Left renal cortex interstitium (tissue), 4 donors: ENCODE measurements around the gene KANK2. TPM values are rescaled to one million over a fixed set of nuclear protein-coding genes. Genes with fewer than 3 reads are reported as not detected.
"Not testable (repeated sequence)": the region's sequence is repeated elsewhere in the genome, so short reads cannot be mapped to it uniquely, and the experiment has no call there.

ENCODE experiments used
- DNase-seq, 4 donors: peaks; one replicate each; pipeline ENCODE4 v3.0.0-alpha.2; 2013; ENCODE audit warnings: low read depth in 4 of 4, low spot score in 2 of 4, missing footprints in 1 of 4
- polyA plus RNA-seq, 4 donors: library from polyadenylated mRNA; unstranded; fragments of 120-200 nt; gene quantifications; one replicate each; pipeline ENCODE4 v1.2.1, GENCODE V29; 2013; ENCODE audit not compliant: insufficient read length in 4 of 4

Gene KANK2
- polyA plus RNA-seq, 4 donors, result 114 to 142 (median 133) TPM

DNA sequence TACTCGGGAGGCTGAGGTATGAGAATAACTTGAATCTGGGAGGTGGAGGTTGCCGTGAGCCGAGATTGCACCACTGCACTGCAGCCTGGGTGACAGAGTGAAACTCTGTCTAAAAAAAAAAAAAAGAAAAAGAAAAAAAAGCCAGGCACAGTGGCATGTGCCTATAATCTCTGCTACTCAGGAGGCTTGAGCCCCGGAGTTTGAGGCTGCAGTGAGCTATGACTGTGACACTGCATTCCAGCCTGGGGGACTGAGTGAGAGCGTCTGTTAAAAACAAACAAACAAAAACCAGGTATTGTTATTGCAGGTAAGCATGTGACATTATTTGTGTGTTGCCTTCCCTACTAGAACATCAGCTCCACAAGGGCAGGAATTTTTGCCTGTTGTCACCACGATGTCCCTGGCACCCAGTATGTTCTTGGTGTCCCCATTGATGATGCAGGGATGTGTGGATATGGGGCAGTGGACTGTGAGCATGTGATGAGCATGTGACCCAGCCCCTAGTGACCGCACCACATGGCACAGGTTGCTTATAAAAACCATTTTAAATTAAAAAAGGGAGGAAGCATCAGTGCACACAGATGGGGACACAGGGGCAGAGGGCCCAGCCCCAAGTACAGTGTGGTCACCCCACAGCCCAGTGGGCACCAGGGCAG is 1.6 kb upstream of the KANK2 start:
- DNase-seq, result no peak

DNA sequence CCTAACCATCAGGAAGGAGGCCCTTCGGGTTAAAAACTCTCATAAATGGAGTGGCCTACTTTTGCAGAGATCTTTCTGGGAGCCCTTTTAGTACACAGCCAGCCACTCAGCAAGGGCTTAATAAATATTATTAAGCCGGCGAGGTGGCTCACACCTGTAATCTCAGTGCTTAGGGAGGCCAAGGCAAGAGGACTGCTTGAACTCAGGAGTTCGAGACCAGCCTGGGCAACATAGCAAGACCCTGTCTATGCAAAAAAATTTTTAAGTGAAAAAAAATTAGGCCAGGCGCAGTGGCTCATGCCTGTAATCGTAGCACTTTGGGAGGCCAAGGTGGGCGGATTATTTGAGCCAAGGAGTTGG is 810 bp upstream of the KANK2 start:
- no peak for DNase-seq

DNA sequence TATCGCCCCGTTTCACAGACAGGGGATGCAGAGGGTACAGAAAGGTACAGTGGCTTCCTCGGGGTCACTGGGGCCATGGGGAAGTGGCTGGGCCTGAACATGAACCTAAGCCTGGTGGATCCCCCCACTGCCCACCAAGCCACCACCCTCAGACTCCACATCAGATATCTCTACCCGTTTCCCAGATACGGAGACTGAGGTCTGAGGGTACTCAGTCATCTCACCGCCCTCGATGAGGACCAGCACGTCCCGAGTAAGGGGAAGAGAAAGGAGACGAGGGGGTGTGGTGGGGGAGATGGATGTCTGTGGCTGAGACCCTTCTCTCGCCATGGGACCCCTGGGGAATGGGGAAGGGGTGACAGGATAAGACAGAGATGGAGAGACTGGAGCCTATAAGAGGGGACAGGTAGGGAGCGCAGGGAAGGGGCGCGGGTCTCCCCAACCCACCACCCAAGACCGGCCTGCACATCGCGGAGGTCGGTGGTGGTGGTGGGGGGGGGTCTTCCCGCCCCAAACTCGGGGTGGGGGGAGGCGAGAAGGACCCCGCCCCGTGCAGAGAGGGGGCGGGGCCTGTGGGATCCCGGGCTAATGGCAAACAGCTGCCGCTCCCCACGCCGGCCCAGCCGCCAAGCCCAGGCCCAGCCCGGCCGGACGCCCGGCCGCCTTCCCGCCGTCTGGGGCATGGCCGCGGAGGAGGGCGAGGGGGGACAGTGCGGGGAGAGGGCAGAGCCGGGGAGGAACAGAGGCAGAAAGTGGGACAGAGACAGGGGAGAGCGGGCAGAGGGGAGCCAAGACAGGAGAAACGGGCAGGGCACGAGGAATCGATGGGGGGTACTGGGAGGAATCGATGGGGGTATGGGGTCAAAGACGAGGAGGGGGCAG is 698 bp downstream of the KANK2 start:
- peak in 2 of 4 donors; percentile 24 to 26 for DNase-seq

DNA sequence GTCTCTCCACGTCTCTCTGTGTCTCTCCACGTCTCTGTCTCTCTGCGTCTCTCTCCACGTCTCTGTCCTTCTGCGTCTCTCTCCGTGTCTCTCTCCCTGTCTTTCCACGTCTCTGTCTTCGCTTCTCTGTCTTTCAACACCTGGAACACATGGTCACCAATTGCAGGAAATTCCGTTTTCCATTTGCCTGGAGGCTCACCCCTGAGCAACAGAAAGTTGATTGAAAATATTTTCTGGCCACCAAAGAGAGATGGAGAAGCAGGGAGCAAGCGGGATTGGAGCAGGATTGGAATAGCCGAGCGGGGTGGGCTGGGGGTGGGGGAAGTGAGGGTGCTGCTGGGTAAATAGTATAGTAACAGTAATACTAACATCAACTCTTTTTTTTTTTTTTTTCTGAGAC is 1.7 kb downstream of the KANK2 start:
- DNase-seq, result no peak

DNA sequence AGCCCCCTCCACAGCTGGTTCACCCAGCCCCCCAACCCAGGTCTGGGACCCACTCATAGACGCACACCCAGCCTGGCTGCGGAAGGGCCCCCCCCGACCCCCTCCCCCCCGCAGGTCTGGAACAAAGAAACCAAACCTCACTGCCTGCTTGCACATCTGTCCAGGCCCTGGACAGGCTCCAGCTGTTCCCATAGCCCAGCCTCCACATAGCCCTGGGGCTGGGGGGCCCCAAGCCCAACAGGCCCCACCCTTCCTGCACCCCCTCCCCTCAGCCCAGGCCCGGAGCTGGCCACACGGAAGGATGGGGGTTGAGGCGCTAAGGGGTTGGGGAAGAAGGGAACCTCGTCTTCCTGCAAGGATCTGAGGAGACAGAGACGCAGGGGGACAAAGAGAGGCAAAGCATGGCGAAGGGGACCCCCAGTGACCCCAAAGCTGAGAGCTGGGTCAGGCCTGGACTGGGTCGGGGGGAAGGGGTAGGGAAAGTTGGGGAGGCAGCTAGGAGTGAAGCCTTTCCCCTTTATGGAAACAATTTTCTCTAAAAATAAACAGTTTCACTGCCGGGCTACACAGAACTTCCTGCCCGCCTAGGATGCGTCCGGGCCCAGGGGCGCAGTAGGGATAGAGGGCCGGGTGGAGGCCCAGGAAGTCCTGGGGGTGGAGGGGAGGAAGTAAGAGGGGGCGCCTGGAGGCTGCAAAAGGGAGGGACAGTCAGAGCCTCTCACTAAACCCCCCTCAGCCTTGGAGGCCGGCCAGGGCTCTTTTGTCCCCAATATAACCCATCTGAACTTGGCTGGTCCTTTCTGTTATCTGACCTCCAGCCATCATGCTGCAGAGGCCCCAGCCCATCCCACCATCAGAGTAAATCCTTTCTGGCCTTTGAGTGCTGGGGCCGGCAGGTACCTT is 2.4 kb downstream of the KANK2 start:
- peak in 3 of 4 donors; percentile 30 to 46 (median 35) for DNase-seq

DNA sequence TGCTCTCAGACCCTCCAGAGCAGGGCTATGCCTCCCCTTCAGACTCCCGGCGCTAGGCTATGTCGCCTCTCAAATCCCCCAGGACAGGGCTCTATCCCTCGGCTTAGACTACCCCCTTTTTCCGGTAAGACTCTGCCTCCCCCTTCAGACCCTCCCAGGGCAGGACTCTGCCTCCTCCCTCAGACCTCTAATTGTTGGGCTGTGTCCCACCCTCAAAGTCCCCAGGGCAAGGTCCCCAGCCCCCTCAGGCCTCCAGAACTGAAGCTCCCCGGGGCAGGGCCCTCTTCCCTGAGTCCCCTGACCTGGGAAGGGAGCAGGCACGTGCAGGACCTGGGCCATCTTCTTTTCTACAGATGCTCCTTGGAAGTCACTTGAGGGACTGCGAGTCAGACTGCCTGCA is 3.2 kb downstream of the KANK2 start:
- DNase-seq, result no peak

DNA sequence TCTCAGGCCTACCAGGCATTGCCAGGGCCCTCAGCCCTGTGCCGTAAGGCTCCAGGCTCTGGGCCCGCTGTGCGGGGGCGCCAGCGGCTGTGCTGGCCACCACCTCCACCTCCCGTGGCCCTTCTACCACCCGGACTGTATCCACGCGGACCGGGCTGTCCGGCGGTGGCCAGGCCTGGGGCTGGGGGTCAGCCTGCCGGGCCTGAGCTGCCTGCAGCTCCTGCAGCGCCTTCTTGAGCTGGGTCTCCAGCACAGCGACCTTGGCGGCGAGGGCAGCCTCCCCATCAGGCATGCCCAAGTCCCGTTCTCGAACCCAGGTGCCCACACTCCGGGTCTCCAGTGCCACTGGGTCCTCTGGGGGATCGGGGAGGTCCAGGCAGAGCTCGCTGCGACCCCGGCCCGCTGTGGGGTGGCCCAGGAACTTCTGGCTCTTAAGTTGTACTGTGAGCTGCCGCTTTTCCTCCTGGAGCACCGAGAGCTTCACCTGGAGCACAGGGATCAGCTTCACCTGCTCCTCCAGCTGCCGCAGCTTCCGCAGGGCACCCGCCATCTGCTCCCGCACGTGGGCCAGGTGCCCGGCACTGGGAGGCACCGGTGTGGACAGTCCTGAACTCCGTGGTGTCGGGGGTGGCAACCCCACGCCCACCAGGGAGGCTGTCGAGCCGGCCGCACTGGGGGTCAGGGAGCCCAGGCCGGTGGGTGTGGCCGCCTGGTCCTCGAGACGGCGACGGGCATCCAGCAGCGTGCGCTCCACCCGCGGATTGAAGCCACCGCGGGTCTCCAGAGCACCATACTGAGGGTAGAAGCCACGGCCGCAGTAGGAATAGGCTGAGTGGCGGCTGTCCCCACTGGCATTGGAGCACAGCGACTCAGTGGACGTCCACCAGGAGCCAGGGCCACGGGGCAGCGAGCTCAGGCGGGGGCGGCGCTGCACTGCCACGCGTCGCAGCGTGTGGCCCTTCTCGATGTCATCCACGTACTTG is 4.1 kb downstream of the KANK2 start:
- no peak for DNase-seq

DNA sequence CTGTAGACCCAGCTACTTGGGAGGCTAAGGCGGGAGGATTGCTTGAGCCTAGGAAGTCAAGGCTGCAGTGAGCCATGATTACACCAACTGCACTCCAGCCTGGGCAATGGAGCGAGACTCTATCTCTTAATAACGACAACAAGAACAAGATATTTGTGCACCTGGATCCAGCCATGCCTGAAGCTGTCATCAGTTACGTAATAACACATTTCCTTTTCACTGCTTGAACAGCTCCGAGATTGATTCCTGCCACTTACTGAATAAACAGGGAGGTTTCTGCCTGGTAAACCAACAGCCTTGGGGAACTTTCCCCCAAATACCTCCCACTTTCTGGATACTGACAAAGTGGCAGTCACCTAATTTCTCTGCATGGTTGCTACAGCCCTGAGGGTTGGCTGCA is 5.4 kb downstream of the KANK2 start:
- no peak for DNase-seq

DNA sequence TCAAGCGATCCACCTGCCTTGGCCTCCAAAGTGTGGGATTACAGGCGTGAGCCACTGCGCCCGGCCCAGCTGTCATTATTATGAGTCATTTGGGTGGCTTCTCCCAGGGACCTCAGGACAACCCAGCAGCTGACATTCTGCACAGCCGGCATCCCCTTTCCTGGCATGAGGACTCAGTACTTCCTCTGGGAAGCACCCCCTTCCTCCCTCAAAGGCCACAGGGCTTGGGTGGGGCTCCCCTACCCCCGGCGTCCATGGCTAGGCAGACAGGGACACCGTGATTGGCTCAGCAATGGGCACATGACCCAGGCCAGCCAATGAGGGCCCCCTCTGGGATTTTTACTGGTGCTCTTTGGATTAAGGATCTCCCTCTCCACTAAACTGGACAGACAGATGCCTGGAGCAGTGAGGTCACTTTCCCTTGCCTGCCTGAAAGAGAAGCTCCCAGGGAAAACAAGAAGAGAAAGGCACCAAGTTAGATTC is 6.0 kb downstream of the KANK2 start:
- no peak for DNase-seq

DNA sequence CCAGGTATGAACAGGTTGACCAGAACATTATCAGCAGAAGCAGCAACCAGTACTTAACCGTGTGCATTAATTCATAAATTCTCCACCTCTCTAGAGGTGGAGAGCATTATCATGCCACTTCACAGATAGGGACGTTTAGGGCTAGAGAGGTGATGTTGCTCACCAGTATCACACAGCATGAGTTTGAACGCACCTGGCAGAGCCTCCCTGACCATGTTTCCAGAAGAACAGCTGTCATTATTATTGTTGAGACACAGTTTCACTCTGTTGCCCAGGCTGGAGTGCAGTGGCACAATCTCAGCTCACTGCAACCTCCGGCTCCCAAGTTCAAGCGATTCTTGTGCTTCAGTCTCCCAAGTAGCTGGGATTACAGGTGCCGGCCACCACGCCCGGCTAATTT is 6.8 kb downstream of the KANK2 start:
- DNase-seq, result no peak

DNA sequence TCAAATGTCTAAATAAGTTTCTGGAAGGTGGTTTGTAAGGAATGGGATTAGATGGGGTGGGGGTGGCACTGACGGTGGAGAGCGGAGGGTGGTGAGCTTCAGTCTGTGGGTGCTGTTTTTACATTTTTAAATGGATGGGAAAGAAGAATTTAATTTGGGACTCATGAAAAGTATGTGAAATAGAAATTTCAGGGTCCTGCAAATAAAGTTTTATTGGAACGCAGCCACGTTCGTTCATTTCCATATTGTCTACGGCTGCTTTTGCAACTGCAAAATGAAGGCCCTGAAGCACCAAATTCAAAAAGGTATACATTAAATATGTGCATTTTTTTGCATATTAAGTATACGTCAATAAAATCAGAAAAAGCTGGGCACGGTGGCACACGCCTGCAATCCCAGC is 9.9 kb downstream of the KANK2 start:
- no peak for DNase-seq

DNA sequence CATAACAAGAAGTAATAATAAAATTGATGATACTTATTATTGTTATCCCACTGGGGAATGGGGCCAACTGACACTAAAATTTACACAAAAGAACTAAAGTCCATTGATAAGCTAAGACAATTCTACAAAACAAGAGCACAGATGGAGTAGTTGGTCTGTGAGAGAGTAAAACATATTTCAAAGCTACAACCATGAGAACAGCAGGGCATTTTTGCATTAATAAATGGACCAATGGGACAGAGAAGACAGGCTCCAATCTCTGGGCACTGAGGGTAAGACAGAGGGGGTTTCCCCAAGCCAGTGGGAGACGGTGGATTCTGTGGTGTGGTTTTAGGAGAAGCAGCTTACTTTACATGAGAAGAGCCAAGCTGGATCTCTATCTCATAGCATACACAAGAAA is 14.4 kb downstream of the KANK2 start:
- no peak for DNase-seq

DNA sequence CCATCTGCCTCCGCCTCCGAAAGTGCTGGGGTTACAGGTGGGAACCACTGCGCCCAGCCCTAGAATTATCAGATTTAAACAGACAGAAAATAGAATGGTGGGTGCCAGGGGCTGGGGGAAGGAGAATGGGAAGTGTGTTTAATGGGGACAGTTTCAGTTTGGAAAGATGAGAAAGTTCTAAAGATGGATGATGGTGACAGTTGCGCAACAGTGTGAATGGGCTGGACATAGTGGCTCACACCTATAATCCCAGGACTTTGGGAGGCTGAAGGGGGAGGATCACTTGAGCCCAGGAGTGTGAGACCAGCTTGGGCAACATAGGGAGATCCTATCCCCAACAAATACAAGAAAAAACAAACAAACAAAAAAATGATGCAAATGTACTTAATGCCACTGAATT is 15.9 kb downstream of the KANK2 start:
- DNase-seq, result no peak

DNA sequence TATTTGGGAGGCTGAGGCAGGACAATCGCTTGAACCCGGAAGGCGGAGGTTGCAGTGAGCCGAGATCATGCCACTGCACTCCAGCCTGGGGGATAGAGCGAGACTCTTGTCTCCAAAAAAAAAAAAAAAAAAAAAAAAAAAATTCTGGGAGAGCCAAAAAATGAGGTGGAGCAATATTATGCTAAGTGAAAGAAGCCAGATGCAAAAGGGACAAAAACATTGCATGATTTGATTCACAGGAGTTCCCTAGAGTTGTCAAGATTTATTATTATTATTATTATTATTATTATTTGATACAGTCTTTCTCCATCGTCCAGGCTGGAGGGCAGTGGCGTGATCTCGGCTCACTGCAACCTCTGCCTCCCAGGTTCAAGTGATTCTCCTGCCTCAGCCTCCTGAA is 16.4 kb downstream of the KANK2 start:
- DNase-seq, result not testable (repeated sequence)

DNA sequence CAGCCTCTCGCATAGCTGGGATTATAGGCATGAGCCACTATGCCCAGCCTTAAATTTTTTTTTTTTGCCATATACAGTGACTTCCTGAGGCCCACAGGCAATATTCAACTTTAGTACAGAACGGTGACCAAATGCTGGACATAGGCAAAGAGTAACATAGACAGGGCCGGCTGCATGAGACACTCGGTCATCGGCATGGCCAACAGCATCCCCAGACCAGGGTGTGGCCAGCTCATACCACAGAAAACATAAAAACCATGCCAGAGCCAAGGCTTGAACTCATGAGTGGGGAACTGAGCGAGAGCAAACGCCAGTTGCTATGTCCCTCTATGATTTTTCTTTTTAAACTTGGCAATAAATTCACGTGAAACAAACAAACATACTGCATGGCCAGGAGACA is 17.0 kb downstream of the KANK2 start:
- no peak for DNase-seq

DNA sequence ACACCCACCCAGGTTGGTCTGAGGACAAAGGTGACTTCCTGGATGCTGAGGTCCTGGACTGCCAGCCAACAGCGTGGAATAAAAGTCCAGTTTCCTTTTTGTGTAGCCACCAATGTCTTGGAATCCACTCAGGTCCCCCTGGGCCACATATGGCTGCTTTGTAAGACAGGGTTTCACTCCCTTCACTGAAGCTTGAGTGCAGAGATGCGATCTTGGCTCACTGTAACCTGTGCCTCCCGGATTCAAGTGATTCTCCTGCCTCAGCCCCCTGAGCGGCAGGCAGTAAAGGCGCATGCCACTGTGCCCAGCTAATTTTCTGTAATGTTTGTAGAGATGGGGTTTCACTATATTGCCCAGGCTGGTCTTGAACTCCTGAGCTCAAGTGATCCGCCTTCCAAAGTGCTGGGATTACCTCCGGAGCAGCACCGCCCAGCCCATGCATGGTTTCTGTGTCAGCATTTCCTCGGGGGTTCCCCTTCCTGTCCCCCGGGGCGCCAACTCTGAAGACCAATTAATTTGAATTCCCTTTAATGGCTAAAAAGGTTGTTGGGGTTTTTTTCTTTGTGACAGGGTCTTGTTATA is 17.5 kb downstream of the KANK2 start:
- no peak for DNase-seq

DNA sequence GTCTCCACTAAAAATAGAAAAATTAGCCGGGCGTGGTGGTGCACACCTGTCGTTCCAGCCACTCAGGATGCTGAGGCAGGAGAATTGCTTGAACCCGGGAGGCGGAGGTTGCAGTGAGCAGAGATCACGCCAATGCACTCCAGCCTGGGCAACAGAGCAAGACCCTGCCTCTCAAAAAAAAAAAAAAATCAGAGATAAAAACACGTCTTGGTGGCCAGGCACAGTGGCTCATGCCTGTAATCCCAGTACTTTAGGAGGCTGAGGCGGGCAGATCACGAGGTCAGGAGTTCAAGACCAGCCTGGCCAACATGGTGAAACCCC is 18.2 kb downstream of the KANK2 start:
- not testable (repeated sequence) for DNase-seq

DNA sequence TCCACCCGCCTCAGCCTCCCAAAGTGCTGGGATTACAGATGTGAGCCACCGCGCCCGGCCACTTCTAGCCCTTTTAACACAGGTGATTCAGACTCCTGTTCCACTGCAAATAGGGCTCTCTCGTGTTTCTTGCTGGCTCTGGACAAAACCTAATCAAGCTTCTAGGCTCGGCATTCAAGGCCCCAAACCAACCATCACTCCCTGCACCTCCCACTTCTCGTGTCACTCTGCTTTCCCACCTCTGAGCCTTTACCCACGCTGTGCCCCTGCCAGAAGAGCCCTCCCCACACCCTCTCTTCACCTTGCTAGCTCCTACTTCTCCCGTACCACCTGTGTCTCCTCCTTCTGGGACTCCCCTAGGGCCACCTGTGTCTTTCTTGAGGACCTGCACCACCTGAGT is 19.8 kb downstream of the KANK2 start:
- no peak for DNase-seq

DNA sequence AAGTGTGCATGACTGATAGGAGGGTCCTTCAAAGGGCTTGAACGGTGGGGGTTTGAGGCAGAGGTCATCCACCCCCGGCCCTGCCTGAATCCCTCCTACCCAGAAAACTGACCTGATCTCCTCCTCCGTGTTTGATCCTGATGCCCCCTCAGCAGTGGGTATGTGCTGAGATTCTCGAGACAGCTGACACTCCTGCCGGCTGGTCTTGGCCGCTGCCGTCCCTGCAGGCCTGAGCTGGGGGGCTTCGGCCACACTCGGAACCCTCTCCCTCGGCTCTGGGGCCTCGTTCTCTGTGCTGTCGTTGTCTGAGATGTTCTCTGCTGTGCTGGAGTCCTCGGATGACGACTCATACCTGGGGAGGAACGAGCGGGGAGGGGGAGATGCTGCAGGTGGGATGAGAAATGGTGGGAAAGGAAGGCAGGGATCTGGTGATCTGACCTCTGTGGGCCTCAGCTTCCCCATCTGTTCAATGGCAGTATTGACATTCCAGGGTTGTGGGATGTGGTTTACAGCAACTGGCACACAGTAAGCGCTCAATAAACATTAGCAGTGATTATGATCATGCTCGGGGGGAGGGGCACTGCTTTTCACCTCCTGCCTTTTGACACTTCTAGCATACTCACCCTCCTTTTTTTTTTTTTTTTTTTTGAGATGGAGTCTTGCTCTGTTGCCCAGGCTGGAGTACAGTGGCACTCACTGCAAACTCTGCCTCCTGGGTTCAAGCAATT is 20.7 kb downstream of the KANK2 start:
- no peak for DNase-seq
